Activated T-cell treated with anti-CD3 and anti-CD28 coated beads for 1 hour (primary cell): Measurements from ENCODE around the gene SORCS2.

Experiments
- DNase-seq: peaks from one replicate; pipeline ENCODE4 v3.0.0-alpha.2; 2020; ENCODE audit warnings: low read depth

The SORCS2 gene

GRCh38 chr4:7186516-7187167, 5.7 kb upstream of the SORCS2 start:
- DNase-seq: no peak

GRCh38 chr4:7187168-7187535, 5.2 kb upstream of the SORCS2 start:
- no peak for DNase-seq

DNA sequence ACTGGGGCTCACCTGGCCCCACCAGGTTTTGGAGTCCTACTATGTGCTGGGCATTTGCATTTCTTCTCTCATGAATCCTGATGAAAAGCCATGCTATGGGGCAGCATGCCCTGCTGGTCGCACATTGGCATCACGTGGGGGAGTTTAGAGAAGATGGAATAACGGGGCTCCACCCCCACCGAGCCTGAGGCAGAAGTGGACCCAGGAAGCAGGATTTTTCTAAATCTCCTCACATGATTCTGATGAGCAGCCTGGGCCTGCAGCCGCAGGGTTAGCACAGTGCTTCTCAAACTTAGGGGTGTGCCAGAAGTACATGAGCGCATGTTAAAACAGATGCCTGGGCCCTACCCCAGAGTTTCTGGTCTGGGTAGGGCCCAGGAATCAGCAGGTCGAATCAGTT, 4.6 kb upstream of the SORCS2 start:
- no peak for DNase-seq

DNA sequence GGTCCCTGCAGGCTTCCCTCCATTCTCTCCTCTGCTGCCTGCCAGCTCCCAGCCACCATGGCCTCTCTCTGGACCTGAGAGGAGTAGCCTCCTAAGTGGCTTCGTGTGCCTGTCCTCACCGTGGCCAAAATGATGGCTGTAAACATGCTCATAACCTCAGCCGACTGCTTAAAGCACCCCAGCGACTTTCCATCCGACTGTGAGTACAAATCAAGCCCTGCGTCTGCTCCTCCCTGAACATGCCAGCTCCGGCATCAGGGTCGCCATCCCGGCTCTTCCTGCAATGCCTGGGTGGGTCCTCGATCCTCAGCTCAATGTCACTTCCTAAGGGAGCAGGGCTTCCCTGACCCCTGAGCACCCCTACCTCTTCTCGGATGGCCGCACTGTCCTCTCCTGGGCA, 3.3 kb upstream of the SORCS2 start:
- DNase-seq: no peak

- DNase-seq: no peak
Measured at GRCh38 chr4:7189475-7190277, 2.7 kb upstream of the SORCS2 start.

DNA sequence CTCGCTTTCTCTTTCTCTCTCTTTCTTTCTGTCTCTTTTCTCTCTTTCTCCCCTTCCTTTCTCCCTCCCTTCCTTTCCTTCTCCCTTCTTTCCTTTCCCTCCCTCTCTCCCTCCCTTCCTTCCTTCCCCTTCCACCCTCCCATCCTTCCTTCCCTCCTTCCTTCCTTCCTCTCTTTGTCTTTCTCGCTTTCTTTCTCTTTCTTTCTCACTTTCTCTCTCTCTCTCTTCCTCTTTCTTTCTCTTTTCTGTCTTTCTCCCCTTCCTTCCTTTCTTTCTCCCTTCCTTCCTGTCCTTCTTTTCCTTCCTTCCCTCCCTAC, 2.1 kb upstream of the SORCS2 start:
- no peak for DNase-seq

DNA sequence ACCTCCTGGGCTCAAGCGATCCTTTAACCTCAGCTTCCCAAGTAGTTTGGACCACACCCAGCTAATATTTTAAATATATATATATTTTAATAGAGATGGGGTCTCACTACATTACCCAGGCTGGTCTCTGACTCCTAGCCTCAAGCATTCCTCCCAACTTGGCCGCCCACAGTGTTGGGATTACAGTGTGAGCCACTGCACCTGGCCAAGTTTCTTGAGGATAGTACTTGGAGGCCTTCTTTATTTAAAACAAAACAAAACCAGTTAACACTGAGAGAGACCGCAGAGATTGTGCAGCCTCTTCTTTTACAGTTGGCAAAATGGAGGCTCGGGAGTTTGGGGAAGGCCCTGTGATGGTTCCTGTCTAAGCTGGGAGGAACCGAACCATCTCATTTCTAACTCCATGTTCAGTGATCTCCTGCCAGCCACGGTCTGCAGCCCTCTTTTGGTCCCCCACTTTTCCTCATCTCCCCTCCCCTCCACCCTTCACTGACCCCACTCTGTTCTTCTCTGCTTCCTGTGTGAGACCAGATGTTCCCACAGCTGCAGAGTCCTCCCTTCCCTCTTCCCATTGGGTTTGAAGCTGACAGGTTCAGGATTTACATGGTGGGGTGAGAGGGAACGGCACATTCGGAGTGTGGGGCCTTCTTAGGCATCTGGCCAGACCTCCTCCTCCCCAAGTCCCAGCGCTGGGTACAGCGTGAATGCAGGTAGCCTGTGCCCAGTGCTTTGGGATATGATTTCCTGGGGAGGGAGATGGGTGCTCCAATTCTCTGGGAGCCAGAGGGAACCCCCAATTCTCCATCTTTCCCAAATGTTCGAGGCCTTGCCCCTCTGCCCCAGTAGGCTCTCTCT, 1.4 kb upstream of the SORCS2 start:
- no peak for DNase-seq

- DNase-seq: no peak
Measured at GRCh38 chr4:7191546-7192251, 639 bp upstream of the SORCS2 start.

- no peak for DNase-seq
Measured at GRCh38 chr4:7193030-7193958, 956 bp downstream of the SORCS2 start.

DNA sequence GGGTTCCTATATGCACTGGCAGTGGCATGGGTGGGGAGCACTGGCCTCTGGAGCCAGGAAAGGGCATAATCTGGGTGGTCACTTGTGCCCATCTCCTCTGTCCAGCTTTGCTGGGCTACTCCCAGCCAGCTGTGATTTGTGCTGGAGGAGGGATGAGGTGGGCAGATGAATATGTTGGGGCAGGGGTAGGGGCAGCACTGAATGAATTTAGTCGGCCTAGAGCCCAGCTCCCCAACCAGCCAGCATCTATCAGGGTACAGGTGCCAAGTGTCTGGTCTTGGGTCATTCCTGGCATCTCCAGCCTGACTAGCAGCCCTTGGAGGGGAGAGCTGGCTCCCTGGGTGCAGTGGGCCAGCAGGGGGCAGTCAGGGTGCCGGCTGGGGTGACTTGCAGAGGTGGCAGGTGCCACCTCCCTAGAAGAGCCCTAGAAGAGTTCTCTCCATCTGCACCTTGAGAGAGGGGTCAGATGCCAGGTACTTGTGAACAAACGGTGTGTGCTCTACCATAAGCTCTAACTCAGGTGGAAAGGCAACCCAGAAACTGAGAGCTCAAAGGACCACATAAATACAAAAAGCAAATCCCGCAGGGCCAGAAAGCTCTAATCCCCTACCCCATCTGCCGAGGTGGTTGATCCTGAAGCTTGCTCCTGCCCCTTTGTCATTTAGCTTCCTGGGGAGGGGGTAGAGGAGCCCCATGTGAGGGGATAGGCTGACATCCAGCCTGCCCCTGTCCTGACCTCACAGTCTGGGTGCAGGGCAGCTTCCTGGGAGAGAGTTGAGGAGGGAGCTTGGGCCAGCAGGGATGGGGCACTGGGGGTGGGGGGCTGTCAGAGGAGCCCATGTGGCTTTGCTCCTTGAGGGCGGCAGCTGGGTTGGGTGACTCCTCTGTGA, 2.2 kb downstream of the SORCS2 start:
- DNase-seq: no peak

- no peak for DNase-seq
Measured at GRCh38 chr4:7195141-7195515, 2.8 kb downstream of the SORCS2 start.

DNA sequence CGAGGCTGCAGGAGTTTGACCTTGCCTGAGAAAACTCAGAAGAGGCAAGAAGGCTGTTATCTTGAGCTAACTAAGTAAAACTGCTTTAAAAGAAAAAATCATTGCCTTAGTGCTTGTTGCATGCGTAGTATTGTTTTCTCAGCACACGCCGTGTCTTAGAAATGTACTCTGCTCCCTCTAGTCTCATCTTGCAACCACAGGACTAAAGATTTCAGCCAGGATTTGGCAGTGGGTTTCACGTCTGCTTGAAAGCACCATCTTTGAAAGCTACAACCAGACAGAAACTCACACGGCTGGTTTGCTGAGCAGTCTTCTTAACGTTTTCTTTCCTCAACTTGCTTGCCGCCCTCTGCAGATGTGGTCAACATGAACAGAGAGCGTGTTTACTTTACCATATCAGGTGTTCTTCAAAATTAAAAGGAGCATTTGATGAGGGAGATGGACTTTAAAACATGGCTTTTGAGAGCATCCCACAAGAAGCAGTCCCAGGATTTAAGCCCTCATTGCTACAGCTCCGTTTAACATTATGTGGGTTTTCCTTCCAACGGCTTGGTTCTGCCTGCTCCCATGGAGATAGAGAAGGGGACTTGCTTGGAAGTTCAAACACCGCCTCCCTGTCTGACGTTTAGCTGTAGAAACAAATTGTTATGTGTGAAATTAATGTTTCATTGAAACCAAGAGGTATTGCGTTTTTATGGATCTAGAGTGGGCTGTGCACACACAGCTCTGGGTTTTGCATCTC, 3.4 kb downstream of the SORCS2 start:
- DNase-seq: no peak

DNA sequence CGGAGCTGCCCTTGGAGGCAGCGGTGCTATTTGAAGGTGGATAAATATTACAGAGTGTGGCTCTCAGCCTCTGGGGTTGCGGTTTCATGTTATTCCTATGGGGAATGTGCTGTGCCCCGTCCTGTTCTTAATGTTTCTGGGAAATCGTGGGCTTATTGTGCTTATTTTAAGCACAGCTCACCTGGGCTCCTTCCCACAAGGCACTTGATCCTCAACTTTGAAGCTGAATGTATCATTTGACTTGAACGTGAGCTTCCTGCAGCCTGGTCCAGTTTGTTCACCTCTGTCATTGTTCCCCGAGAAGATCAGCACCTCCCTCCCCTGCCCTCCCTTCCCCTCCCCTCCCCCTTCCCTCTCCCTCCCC, 3.9 kb downstream of the SORCS2 start:
- DNase-seq: no peak

GRCh38 chr4:7196736-7197135, 4.4 kb downstream of the SORCS2 start:
- DNase-seq: no peak

GRCh38 chr4:7197910-7198309, 5.6 kb downstream of the SORCS2 start:
- no peak for DNase-seq

DNA sequence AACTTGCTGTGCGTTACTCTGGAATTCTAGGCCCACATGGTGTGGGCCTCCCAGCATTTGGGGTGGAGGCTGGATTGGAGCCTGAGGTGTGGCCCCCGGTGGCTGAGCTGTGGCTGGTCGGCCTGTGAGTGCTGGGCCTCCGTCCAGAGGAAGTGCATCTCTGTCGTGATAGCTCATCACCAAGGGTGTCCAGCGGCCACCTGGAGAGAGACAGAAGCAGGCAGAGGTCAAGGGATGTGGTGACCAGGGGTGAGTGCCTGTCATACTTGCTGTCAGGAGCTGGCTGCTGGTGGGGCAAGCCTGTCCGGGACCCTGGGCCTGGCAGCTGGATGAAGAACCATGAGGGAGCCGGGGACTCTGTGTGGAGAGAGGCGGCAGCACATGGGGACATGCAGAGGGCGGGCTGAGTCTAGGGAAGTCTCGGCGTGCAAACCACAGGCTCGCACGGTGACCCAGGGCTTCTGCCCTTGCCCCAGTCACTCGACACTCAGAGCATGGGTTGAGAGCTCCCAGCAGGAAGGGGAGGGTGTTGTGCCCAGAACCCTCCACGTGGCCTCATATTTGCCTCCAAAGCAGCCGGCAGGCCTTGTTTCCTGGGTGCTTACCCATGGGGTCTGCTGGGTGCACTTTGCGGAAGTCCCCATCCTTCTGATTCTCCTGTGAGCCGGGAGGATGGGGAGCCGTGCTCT, 6.2 kb downstream of the SORCS2 start:
- DNase-seq: no peak

GRCh38 chr4:7199129-7199725, 6.9 kb downstream of the SORCS2 start:
- DNase-seq: no peak

DNA sequence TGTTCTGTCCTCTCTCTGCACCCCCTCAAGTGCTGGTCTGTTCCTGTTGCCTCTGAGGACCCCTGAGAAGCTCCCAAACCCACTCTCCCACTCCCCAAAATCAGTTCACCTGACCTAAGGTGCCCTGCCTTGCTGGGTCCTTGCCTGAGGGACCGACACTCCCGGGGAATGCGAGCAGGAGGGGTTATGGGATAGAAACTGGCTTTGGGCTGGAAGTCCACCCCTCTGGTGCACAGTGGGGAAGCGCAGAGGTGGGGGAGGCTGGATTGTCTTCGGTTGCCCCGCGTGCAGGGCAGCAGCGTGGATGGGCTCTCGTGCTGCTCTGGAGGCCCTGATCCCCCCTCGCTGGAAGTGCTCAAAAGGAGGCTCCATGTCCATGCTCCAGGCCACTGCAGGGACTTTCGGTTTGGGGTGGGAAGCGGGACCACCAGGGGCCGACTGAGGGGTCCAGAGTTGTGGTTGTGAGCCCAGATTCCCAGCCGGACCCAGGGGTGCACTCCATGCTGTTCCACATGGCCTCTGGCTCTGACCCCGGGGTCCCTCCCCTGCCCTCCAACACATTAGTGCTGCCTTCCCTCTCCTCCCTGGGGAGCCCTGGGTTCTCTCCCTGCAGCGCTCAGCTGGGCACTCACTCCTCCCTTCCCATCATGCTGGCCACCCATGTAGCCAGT, 7.6 kb downstream of the SORCS2 start:
- no peak for DNase-seq
